OCI-LY1 (cell line): Measurements from ENCODE around the gene RAET1L.

ENCODE experiments used
- H2AFZ ChIP-seq: fragments of 200-600 bp; sonication (generic), shearing (Covaris generic); 2 replicates; pipeline ENCODE4 v1.6.0; 2014; ENCODE audit warnings: antibody characterized with exemption, mild to moderate bottlenecking, low read length
- H3F3A ChIP-seq: fragments of 200-600 bp; sonication (generic), shearing (Covaris generic); 2 replicates; pipeline ENCODE4 v1.6.0; 2014; ENCODE audit warnings: mild to moderate bottlenecking, antibody characterized with exemption, low read length, moderate library complexity; ENCODE audit not compliant: insufficient read depth
- H3K27ac ChIP-seq: fragments of 200-600 bp; sonication (generic); 2 replicates; pipeline ENCODE4 v1.5.1; 2014; ENCODE audit warnings: low read length, mixed run types, mild to moderate bottlenecking, low read depth; ENCODE audit not compliant: poor library complexity, severe bottlenecking
- H3K27me3 ChIP-seq: fragments of 200-600 bp; sonication (generic); 2 replicates; pipeline ENCODE4 v1.6.0; 2014; ENCODE audit warnings: antibody characterized with exemption, mild to moderate bottlenecking, low read length, moderate library complexity; ENCODE audit not compliant: insufficient read depth
- H3K36me3 ChIP-seq: fragments of 200-600 bp; sonication (generic); 2 replicates; pipeline ENCODE4 v1.6.1; 2014; ENCODE audit warnings: mild to moderate bottlenecking, antibody characterized with exemption, low read length, moderate library complexity, mixed read lengths; ENCODE audit not compliant: insufficient read depth
- H3K4me1 ChIP-seq: fragments of 200-600 bp; sonication (generic); 2 replicates; pipeline ENCODE4 v1.5.1; 2014; ENCODE audit warnings: mild to moderate bottlenecking, low read length, moderate library complexity; ENCODE audit not compliant: insufficient read depth, severe bottlenecking
- H3K4me2 ChIP-seq: fragments of 200-600 bp; sonication (generic), shearing (Covaris generic); 2 replicates; pipeline ENCODE4 v1.6.1; 2014; ENCODE audit warnings: low read length
- H3K4me3 ChIP-seq: fragments of 200-600 bp; sonication (generic); 2 replicates; pipeline ENCODE4 v1.5.1; 2014; ENCODE audit warnings: low read length, low read depth, mild to moderate bottlenecking, mixed read lengths; ENCODE audit not compliant: poor library complexity, severe bottlenecking
- H3K79me2 ChIP-seq: fragments of 200-600 bp; shearing (Covaris generic); 2 replicates; pipeline ENCODE4 v1.6.1; 2016; ENCODE audit warnings: mixed run types, low read length, mixed read lengths; ENCODE audit not compliant: insufficient read depth
- H3K9ac ChIP-seq: fragments of 200-600 bp; sonication (generic), shearing (Covaris generic); 2 replicates; pipeline ENCODE4 v1.6.1; 2014; ENCODE audit warnings: mild to moderate bottlenecking, low read length, mixed read lengths
- H3K9me2 ChIP-seq: fragments of 200-600 bp; sonication (generic), shearing (Covaris generic); 2 replicates; pipeline ENCODE4 v1.6.1; 2014; ENCODE audit warnings: low read depth, mild to moderate bottlenecking, low read length, mixed read lengths
- H3K9me3 ChIP-seq: fragments of 200-600 bp; shearing (Covaris generic); 2 replicates; pipeline ENCODE4 v1.6.1; 2014; ENCODE audit warnings: low read length, mixed read lengths
- H4K20me1 ChIP-seq: fragments of 200-600 bp; sonication (generic), shearing (Covaris generic); 2 replicates; pipeline ENCODE4 v1.6.0; 2016; ENCODE audit warnings: mild to moderate bottlenecking, low read length; ENCODE audit not compliant: insufficient read depth
- EZH2 ChIP-seq: fragments of 200-600 bp; sonication (generic), shearing (Covaris generic); IDR thresholded peaks from 2 replicates; pipeline ENCODE4 v1.8.0; 2017; ENCODE audit warnings: borderline replicate concordance, mixed run types, mild to moderate bottlenecking, antibody characterized with exemption, low read length, moderate library complexity, mixed read lengths
- TF ChIP-seq, protein P1 (sequence below): fragments of 200-600 bp; sonication (generic), shearing (Covaris generic); IDR thresholded peaks from 2 replicates; pipeline ENCODE4 v1.5.1; 2017; ENCODE audit warnings: mild to moderate bottlenecking, antibody characterized with exemption, low read length, moderate library complexity, mixed read lengths

Gene RAET1L

GRCh38 chr6:150043096-150043495 lies 17.8 kb upstream of the RAET1L start:
- H3K27me3 ChIP-seq: no peaks in the 10 kb centered on the region
- H3K79me2 ChIP-seq: no peaks in the 10 kb centered on the region
- H3K9me3 ChIP-seq: no peaks in the 10 kb centered on the region
- no peak overlapping the region for H3K27ac ChIP-seq
- H3K36me3 ChIP-seq: no peaks in the 10 kb centered on the region
- no peaks in the 10 kb centered on the region for H4K20me1 ChIP-seq
- no peak overlapping the region for H3K4me2 ChIP-seq
- H3F3A ChIP-seq: no peaks in the 10 kb centered on the region
- no peak overlapping the region for H3K4me3 ChIP-seq
- no peak overlapping the region for H2AFZ ChIP-seq
- H3K9ac ChIP-seq: no peak overlapping the region
- H3K4me1 ChIP-seq: no peaks in the 10 kb centered on the region
- H3K9me2 ChIP-seq: no peaks in the 10 kb centered on the region
- no peak for TF ChIP-seq EZH2
- TF ChIP-seq, protein P1, sequence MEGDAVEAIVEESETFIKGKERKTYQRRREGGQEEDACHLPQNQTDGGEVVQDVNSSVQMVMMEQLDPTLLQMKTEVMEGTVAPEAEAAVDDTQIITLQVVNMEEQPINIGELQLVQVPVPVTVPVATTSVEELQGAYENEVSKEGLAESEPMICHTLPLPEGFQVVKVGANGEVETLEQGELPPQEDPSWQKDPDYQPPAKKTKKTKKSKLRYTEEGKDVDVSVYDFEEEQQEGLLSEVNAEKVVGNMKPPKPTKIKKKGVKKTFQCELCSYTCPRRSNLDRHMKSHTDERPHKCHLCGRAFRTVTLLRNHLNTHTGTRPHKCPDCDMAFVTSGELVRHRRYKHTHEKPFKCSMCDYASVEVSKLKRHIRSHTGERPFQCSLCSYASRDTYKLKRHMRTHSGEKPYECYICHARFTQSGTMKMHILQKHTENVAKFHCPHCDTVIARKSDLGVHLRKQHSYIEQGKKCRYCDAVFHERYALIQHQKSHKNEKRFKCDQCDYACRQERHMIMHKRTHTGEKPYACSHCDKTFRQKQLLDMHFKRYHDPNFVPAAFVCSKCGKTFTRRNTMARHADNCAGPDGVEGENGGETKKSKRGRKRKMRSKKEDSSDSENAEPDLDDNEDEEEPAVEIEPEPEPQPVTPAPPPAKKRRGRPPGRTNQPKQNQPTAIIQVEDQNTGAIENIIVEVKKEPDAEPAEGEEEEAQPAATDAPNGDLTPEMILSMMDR: no peak

- H3K4me3 ChIP-seq: no peak overlapping the region
Observed at GRCh38 chr6:150038202-150039062, 13.1 kb upstream of the RAET1L start.

GRCh38 chr6:150037526-150038201 lies 12.3 kb upstream of the RAET1L start:
- Histone ChIP-seq H3K79me2 (no peaks in the 10 kb centered on the region), H3K4me2 (no peak overlapping the region), H3K27ac (no peak overlapping the region), H3K4me1 (no peaks in the 10 kb centered on the region), H3F3A (no peaks in the 10 kb centered on the region), H4K20me1 (no peaks in the 10 kb centered on the region), H3K27me3 (no peaks in the 10 kb centered on the region), H3K9me3 (no peaks in the 10 kb centered on the region), H3K9ac (no peak overlapping the region), H3K36me3 (no peaks in the 10 kb centered on the region), H3K9me2 (no peaks in the 10 kb centered on the region), H3K4me3 (no peak overlapping the region), H2AFZ (no peak overlapping the region)
- TF ChIP-seq, protein P1: no peak
- TF ChIP-seq EZH2: no peak

More at GRCh38 chr6:150038202-150039062, 13.1 kb upstream of the RAET1L start:
- Histone ChIP-seq H3F3A (no peaks in the 10 kb centered on the region), H3K9me3 (no peaks in the 10 kb centered on the region), H3K27ac (no peak overlapping the region), H3K79me2 (no peaks in the 10 kb centered on the region), H3K9me2 (no peaks in the 10 kb centered on the region), H3K4me1 (no peaks in the 10 kb centered on the region), H3K36me3 (no peaks in the 10 kb centered on the region), H3K4me2 (no peak overlapping the region), H3K27me3 (no peaks in the 10 kb centered on the region), H3K9ac (no peak overlapping the region), H4K20me1 (no peaks in the 10 kb centered on the region), H2AFZ (no peak overlapping the region)
- TF ChIP-seq, protein P1: no peak
- no peak for TF ChIP-seq EZH2
